HepG2 (cell line): ENCODE measurements around the gene ZNF207. TPM values are rescaled to one million over a fixed set of nuclear protein-coding genes. Genes with fewer than 3 reads are reported as not detected.

Experiments used
- AKAP8 ChIP-seq: sonication (generic); formaldehyde crosslinking; IDR thresholded peaks from 2 replicates; pipeline ENCODE4 v1.5.1; 2020; ENCODE audit warnings: mild to moderate bottlenecking, missing genetic modification reagents
- BCLAF1 ChIP-seq: fragments of 450-650 bp; IDR thresholded peaks from 2 replicates; pipeline ENCODE4 v1.6.1; 2017; ENCODE audit warnings: mild to moderate bottlenecking
- HNRNPH1 ChIP-seq: fragments of 200-400 bp; formaldehyde crosslinking; optimal IDR thresholded peaks from 2 replicates; pipeline ENCODE3; 2017; ENCODE audit warnings: mild to moderate bottlenecking, low read depth, low read length
- ISL2 ChIP-seq: sonication (generic); formaldehyde crosslinking; IDR thresholded peaks from 2 replicates; pipeline ENCODE4 v1.5.0; 2020; ENCODE audit warnings: missing genetic modification reagents
- KDM6A ChIP-seq: IDR thresholded peaks from 2 replicates; pipeline ENCODE4 v1.6.1; 2016; ENCODE audit warnings: low read depth
- MTF2 ChIP-seq: sonication (generic); formaldehyde crosslinking; IDR thresholded peaks from 2 replicates; pipeline ENCODE4 v1.5.0; 2020; ENCODE audit warnings: missing genetic modification reagents, borderline replicate concordance
- NR2F1 ChIP-seq, 2 experiments: fragments of 450-650 bp in 1 of 2; formaldehyde crosslinking in 1 of 2; IDR thresholded peaks; 2 replicates each; pipeline versions ENCODE4 v1.5.0 to v1.6.1; 2016 to 2020; ENCODE audit warnings: mild to moderate bottlenecking in 1 of 2, missing compliant biosample characterization in 1 of 2, missing genetic modification reagents in 1 of 2, moderate library complexity in 1 of 2
- NR2F6 ChIP-seq, 2 experiments: IDR thresholded peaks; 2 replicates each; pipeline ENCODE4 v1.6.1; 2016; ENCODE audit warnings: antibody characterized with exemption in 1 of 2, mild to moderate bottlenecking in 1 of 2
- POGK ChIP-seq: sonication (generic); formaldehyde crosslinking; conservative IDR thresholded peaks from 2 replicates; pipeline ENCODE4 v1.8.0; 2022; ENCODE audit warnings: mild to moderate bottlenecking, moderate library complexity, missing genetic modification reagents
- SKI ChIP-seq: fragments of 450-650 bp; IDR thresholded peaks from one replicate; pipeline ENCODE4 v1.6.1; 2018; ENCODE audit warnings: mild to moderate bottlenecking; ENCODE audit not compliant: partially characterized antibody
- SOX6 ChIP-seq, 2 experiments: fragments of 450-650 bp in 1 of 2; sonication (generic) in 1 of 2; formaldehyde crosslinking in 1 of 2; IDR thresholded peaks; 2 replicates each; pipeline versions ENCODE4 v1.4.0 to v1.6.1; 2017 to 2020; ENCODE audit warnings: antibody characterized with exemption in 1 of 2, mild to moderate bottlenecking in 1 of 2, missing genetic modification reagents in 1 of 2
- SP5 ChIP-seq: IDR thresholded peaks from 2 replicates; pipeline ENCODE4 v1.6.1; 2016; ENCODE audit warnings: low read depth, borderline replicate concordance
- TBX2 ChIP-seq: sonication (generic); formaldehyde crosslinking; IDR thresholded peaks from 2 replicates; pipeline ENCODE4 v1.5.0; 2020; ENCODE audit warnings: missing genetic modification reagents, mild to moderate bottlenecking, borderline replicate concordance
- TCF7L2 ChIP-seq: IDR thresholded peaks from 2 replicates; pipeline ENCODE4 v1.6.1; 2011; ENCODE audit warnings: mild to moderate bottlenecking, low read depth, low read length, moderate library complexity
- TFE3 ChIP-seq: IDR thresholded peaks from 2 replicates; pipeline ENCODE4 v1.6.1; 2016
- UBTF ChIP-seq: sonication (generic); formaldehyde crosslinking; IDR thresholded peaks from 2 replicates; pipeline ENCODE4 v1.4.0; 2020; ENCODE audit warnings: mild to moderate bottlenecking, missing genetic modification reagents
- XBP1 ChIP-seq: sonication (generic); formaldehyde crosslinking; IDR thresholded peaks from 2 replicates; pipeline ENCODE4 v1.5.0; 2020; ENCODE audit warnings: missing genetic modification reagents
- ZFP1 ChIP-seq: IDR thresholded peaks from 2 replicates; pipeline ENCODE4 v1.6.1; 2016
- ZNF264 ChIP-seq: sonication (generic); formaldehyde crosslinking; IDR thresholded peaks from 2 replicates; pipeline ENCODE4 v1.4.0; 2020; ENCODE audit warnings: missing genetic modification reagents
- ZNF550 ChIP-seq: sonication (generic); formaldehyde crosslinking; IDR thresholded peaks from 2 replicates; pipeline ENCODE4 v1.4.0; 2020; ENCODE audit warnings: mild to moderate bottlenecking, missing genetic modification reagents, borderline replicate concordance
- ZNF891 ChIP-seq: sonication (generic); formaldehyde crosslinking; IDR thresholded peaks from 2 replicates; pipeline ENCODE4 v1.5.0; 2020; ENCODE audit warnings: mild to moderate bottlenecking, missing genetic modification reagents
- polyA plus RNA-seq, 8 experiments: library from polyadenylated mRNA; depleted of rRNA in 3 of 8; stranded (reverse) in 7 of 8; unstranded in 1 of 8; fragments of >200 nt; fragmentation: Illumina TruSeq in 4 of 8; extraction: Trizol in 4 of 8; gene quantifications; 2 replicates each; pipeline versions ENCODE4 v1.2.1 to v1.2.3, GENCODE V29; 2011 to 2016; ENCODE audit warnings: low read depth in 4 of 8, missing spikeins in 1 of 8, mixed read lengths in 1 of 8; ENCODE audit not compliant: insufficient read depth in 1 of 8
- total RNA-seq, 5 experiments: library from RNA; depleted of rRNA; stranded (reverse); fragments of >200 nt; fragmentation: Illumina TruSeq; extraction: Trizol; gene quantifications; 2 replicates each; pipeline ENCODE4 v1.2.3, GENCODE V29; 2016; ENCODE audit warnings: low read depth in 1 of 5

Gene ZNF207
- total and polyA plus RNA-seq, 2 of the 13 experiments (the other 11 are each of a cell fraction or from before 2014, with no cell fraction given) = 150 to 164 TPM

- peak; percentile 69; the same call in 1 of the 2 replicates for TF ChIP-seq ZNF264 (CRISPR knock-in tag)
- TF ChIP-seq TCF7L2 = peak; percentile 57; the same call in 1 of the 2 replicates
- TF ChIP-seq NR2F1 (CRISPR knock-in tag; IDR thresholded peaks at IDR 0.05) = peak; percentile 96 to 97
- peak; percentile 98 for TF ChIP-seq NR2F6 (IDR thresholded peaks at IDR 0.05)
- TF ChIP-seq NR2F6 (CRISPR knock-in tag; IDR thresholded peaks at IDR 0.05) = peak; percentile 98
- peak; percentile 74 for TF ChIP-seq UBTF (CRISPR knock-in tag)
- TF ChIP-seq KDM6A (CRISPR knock-in tag) = peak; percentile 84
- TF ChIP-seq ZFP1 = no peak
- TF ChIP-seq XBP1 (CRISPR knock-in tag) = no peak
- TF ChIP-seq ZNF891 (CRISPR knock-in tag) = peak; percentile 58; the same call in 1 of the 2 replicates
- TF ChIP-seq ZNF550 (CRISPR knock-in tag) = 0 out of 2 replicates have a peak, but pooled peaks have one; percentile 62
- TF ChIP-seq SOX6 (IDR thresholded peaks at IDR 0.05) = no peak
- peak; percentile 85 for TF ChIP-seq SOX6 (CRISPR knock-in tag; IDR thresholded peaks at IDR 0.05)
- TF ChIP-seq HNRNPH1 = no peak
- TF ChIP-seq SKI = peak; percentile 49
- no peak for TF ChIP-seq AKAP8 (CRISPR knock-in tag)
- peak; percentile 61; the same call in 1 of the 2 replicates for TF ChIP-seq SP5
- no peak for TF ChIP-seq MTF2 (CRISPR knock-in tag)
- TF ChIP-seq TFE3 (CRISPR knock-in tag) = no peak
- TF ChIP-seq POGK (CRISPR knock-in tag) = peak; percentile 46; the same call in 1 of the 2 replicates
- TF ChIP-seq BCLAF1 = no peak
- TF ChIP-seq TBX2 (CRISPR knock-in tag) = peak; percentile 73; the same call in 1 of the 2 replicates
- TF ChIP-seq ISL2 (CRISPR knock-in tag) = peak; percentile 78; the same call in 1 of the 2 replicates
Measured at GRCh38 chr17:32302860-32303649, 46.9 kb upstream of the ZNF207 start (continued).
